GM18520 (cell line): ENCODE measurements around the gene C18orf32.
"Not testable (repeated sequence)": the region's sequence is repeated elsewhere in the genome, so short reads cannot be mapped to it uniquely, and the experiment has no call there.

ENCODE experiments used
- ATAC-seq: cut with Tn5 transposase; IDR thresholded peaks from one replicate; pipeline ENCODE4 v1.9.1; 2021; ENCODE audit not compliant: unreplicated experiment

C18orf32 gene

GRCh38 chr18:49472459-49472858 lies 14.6 kb downstream of the C18orf32 start:
- no peak for ATAC-seq

DNA sequence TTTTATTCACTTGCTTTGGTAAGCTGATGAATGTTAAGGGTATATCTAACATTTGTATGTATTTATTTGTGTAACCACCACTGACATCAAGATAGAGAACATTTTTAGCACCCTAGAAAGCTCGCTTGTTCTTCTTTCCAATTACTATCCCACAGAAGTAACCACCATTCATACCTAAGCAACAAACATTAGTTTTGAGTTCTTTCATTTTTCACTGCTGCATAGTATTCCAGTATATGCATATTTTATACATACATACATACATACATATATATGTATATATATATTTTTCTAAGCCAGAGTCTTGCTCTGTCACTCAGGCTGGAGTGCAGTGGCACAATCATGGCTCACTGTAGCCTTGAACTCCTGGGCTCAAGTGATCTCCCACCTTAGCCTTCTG lies 15.5 kb downstream of the C18orf32 start:
- no peak for ATAC-seq

GRCh38 chr18:49467599-49467998 lies 19.4 kb downstream of the C18orf32 start:
- no peak for ATAC-seq

- no peak for ATAC-seq
Measured at GRCh38 chr18:49467019-49467563, 19.9 kb downstream of the C18orf32 start.

DNA sequence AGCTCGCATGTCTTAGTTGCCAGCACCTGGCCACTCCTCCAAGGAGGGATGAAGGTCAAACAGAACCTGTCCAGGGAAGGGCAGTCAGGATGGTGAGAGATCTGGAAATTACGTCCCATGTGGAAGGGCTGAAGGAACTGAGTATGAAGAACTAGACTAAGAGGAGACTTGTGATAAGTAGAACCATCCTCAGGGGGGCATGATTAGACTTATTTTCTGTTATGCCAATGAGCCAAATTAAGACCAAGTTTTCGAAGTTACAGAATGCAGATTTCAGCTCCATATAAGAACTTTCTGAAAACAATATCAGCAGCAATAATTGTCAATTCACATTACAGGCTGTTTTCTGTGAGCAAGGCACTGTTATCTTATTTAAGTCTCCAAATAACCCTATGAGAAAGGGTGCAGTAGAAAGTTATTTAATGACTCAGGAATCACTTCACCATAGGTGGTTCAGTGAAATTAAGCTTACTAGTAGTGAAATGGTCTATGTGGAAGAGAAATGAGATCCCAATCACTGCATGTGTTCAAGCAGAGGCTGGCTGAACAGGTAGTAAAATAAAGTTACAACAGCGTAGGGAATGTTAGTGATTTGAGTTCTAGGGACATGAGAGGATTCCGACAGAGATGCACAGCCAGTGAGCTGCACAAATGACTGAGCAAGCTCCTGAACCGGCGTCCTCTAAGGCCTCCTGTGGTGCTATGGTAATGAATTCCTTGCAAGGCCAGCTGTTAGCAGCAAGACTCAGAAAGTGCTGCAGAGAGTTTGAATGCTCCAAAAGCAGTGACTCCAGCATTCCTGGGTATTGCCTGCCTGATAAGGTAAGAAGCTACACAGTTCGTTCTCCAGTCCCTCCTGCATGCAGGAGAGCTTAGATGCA lies 22.1 kb downstream of the C18orf32 start:
- no peak for ATAC-seq

DNA sequence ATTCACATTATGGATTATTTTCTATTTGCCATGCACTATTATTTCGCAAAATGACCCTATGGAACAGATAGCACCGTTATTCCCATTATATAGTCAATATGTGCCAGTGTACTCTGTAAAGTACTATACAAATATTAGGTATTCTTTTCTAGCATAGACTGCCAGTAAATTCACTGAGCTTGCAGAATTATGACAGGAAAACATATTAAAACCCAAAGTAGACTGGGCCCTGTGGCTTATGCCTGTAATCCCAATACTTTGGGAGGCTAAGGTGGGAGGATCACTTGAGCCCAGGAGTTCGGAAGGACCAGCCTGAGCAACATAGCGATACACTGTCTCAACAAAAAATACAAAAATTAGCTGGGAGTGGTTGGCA lies 25.4 kb downstream of the C18orf32 start:
- no peak for ATAC-seq

DNA sequence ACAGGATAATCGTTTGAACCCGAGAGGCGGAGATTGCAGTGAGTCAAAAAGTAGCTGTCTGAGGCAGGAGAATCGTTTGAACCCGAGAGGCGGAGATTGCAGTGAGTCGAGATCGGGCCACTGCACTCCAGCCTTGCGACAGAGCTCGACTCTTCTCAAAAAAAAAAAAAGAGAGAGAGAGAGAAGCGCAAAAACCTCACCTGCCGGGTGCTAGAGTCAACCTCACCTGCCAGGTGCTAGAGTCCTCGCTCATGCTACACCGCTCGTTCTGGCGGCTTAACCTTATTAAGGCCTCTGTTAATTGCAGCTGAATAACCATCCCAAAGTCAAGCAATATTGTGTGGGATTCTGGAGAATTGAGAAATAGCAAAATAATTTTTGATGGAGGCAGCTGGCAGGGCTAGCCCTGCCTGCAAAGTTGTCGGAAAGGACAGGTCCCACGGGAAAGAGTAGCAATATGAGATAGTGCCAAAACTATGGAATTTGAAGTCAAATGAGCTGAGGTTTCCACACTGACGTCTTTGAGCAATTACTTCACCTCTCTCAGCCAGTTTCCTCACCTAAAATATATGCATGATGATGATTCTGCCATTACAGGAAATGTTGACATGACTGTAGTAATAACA lies 25.9 kb downstream of the C18orf32 start:
- ATAC-seq = no peak

- ATAC-seq = peak; percentile 8
Measured at GRCh38 chr18:49459404-49460171, 27.4 kb downstream of the C18orf32 start.

- ATAC-seq = no peak
Measured at GRCh38 chr18:49457616-49458015, 29.4 kb downstream of the C18orf32 start.

GRCh38 chr18:49456794-49457193 lies 30.2 kb downstream of the C18orf32 start:
- ATAC-seq = no peak

DNA sequence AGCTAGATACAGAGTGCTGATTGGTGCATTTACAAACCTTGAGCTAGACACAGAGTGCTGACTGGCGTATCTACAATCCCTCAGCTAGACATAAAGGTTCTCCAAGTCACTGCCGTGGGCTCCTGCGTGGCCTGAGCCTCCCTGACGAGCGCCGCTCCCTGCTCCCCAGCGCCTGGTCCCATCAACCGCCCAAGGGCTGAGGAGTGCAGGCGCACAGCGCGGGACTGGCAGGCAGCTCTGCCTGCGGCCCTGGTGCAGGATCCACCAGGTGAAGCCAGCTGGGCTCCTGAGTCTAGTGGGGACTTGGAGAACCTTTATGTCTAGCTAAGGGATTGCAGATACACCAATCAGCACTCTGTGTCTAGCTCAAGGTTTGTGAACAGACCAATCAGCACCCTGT lies 34.5 kb downstream of the C18orf32 start:
- ATAC-seq = not testable (repeated sequence)

DNA sequence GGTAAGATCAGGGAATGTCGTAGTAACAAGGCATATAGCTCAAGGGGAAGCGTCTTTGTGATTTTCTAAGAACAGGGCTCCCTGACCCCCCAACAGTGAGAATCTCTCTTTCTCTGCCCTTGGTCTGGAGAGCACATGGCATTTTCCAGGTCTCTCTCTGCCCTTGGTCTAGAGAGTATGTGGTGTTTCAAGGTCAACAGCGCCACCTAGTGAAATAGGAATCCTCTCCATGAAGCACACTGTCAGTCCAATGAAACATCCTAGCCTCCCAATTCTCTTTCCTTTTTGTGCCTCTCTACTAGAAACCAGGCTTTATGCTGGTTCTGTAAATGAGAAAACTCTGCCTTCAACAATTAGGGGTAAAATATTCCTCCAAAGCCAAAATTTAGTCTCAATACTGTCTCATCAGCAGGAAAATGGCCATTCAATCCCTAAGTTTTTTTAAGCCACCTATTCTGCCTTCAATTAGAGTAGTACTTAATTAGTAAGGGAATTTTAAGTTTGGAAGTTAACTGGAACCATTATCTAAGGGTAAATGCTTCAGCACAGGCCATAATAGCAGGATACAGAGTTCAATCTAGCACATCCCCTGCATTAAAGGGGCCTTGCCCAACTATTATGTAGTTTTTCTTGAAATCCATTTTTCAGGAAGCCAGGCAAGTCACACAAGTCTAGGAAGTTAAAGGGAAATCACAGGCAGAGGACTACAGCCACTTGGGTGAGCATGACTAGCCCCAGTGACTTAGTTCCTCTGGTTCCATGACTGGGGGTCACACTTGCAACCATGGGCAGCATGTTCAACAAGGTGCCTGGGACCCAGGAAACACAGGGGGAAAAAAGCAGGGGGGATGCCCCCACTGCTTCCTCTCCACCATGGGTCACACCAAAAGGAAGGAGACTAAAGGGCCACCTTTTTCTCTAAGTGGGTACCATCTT lies 39.0 kb downstream of the C18orf32 start:
- no peak for ATAC-seq

GRCh38 chr18:49446481-49446880 lies 40.6 kb downstream of the C18orf32 start:
- ATAC-seq = no peak

DNA sequence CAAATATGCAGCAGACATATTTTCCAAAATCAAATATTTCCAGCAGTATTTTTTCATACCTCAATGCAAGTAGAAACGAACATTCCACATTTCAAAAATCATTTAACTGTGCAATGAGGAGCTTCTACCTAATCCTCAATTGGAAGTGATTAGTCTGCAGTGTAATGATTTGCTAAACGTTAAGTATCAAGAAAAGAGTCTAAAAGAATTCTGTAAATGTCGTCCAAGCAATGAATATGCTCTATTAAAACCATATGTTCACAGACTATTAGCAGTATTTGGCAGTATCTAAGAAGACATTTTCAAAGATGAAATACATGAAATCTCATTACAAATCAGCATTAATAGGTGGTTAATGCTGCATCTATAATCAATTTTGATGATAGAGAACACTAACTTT lies 42.5 kb downstream of the C18orf32 start:
- ATAC-seq = no peak

DNA sequence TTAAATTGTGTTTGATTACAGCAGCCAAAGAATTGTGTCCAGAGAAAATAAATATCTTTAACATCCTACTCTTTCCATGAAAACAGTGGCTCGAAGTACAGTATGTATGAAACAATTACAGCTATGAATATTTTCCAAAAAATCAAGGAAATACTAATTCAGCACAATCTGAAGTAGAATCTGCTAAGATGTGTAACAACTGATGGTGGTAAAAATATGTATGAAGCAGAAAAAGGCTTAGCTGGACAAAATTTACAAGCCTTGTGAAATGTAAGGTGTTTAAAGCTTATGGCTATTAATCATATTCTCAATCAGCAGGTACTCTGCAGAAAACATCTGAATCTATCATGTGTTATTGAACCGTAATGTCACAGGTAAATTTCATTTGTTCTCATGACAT lies 43.2 kb downstream of the C18orf32 start:
- ATAC-seq = no peak

- ATAC-seq = no peak
Measured at GRCh38 chr18:49441338-49441938, 45.6 kb downstream of the C18orf32 start.

DNA sequence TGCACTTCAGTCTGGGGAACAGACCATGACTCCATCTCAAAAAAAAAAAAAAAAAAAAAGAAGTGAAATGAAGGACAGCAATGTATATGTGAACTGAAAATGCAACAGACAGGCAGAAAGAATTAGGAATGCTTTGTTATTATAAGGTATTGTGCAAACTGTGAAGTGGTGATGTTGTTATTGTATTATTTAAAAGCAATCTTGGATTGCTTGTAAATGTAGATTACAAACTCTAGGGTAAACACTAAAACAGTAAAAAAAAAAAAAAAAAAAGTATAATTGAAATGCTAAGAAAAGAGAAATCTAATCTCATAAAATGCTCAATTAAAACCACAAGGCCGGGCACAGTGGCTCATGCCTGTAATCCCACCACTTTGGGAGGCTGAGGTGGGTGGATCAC lies 51.9 kb downstream of the C18orf32 start:
- no peak for ATAC-seq

DNA sequence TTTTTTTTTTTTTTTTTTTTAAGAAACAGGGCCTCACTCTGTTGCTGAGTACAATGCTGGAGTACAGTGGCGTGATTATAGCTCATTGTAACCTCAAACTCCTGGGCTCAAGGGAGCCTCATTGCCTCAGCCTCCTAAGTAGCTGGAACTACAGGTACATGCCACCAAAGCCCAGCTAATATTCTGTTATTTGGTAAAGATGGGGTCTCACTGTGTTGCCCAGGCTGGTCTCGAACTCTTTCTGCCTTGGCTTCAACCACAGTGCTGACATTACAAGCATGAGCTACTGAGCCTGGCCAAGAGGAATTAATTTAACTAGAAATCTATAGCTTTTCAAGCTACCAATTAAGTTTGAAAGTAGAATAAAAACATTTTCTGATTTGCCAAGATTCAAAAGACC lies 54.4 kb downstream of the C18orf32 start:
- no peak for ATAC-seq

DNA sequence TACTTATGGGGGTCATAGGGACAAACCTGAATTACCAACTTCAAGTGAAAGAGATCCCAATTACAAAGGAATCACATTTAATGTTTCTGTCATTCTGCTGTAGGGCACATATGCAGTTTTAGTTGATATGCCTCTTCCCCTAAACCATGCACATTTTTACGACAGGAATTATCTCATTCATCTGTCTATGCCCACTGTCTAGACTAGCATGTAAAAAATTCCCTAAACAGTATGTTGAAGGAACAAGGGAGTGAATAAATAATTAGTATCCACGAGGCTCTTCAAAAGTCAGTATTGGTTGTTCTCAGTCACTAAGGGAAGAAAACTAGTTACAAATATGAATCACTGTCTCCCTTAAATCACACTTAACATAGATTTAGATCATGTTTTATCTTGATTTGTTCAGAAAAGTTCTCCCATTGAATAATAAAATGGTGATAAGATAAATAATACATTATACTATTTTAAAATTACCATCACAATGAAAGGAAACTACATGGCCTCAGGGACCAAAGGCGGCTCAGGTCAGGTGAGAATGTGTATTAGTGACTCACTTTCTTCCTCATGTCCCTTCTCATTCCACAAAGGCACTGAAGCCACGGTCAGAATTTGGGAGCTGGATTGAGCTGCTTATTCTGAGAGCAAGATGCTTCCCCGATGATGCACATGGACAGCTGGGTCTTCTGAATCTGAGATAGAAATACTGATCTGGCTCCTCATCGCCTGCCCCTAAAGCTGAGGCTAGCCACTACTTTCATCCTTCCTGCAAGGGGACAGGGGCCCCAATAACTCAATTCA lies 55.7 kb downstream of the C18orf32 start:
- ATAC-seq = no peak
